Measurements from ENCODE around the gene TFEC. TPM values are rescaled to one million over a fixed set of nuclear protein-coding genes. Genes with fewer than 3 reads are reported as not detected.
"Not testable (repeated sequence)": the region's sequence is repeated elsewhere in the genome, so short reads cannot be mapped to it uniquely, and the experiment has no call there.

TFEC gene
- total and polyA plus RNA-seq, 2 donors (not counting 3 experiments of a cell fraction or from before 2014, with no cell fraction given) = 3.6 to 7.9 TPM

- BruUV-seq (replicated peaks) = no TSS peak
- no peak overlapping the region for H3K9ac ChIP-seq (replicated peaks; ENCODE audit: extremely low read depth, insufficient read depth, low read length)
- H4K20me1 ChIP-seq (replicated peaks; ENCODE audit: control insufficient read depth, extremely low read depth, insufficient read depth, low read length) = no peaks in the 10 kb centered on the region
- TF ChIP-seq FOS (IDR thresholded peaks at IDR 0.05; ENCODE audit: borderline replicate concordance, insufficient read depth, low read length) = no peak
- TF ChIP-seq MYC (IDR thresholded peaks at IDR 0.05; ENCODE audit: low read depth, low read length) = no peak
- TF ChIP-seq JUN (IDR thresholded peaks at IDR 0.05; ENCODE audit: borderline replicate concordance, insufficient read depth, insufficient read length, low read depth) = no peak
- ChIA-PET POLR2A (no interaction called here), CTCF (no interaction called here)
- no peak overlapping the region for H3K4me2 ChIP-seq (ENCODE audit: insufficient read depth, low read length)
- H2AFZ ChIP-seq (ENCODE audit: low read depth, low read length) = no peak overlapping the region
- dilution Hi-C loops (cut with MboI; ENCODE audit: extremely low pct_ligation_motif_present, low sequenced_read_pairs) = no loop called here
- H3K9me1 ChIP-seq (replicated peaks; ENCODE audit: control insufficient read depth, extremely low read depth, insufficient read depth, low read length) = no peaks in the 10 kb centered on the region
- H3K79me2 ChIP-seq (ENCODE audit: control insufficient read depth, insufficient read depth, low read length) = no peaks in the 10 kb centered on the region
- no peak overlapping the region for H3K4me3 ChIP-seq (replicated peaks in 1 of 3; ENCODE audit: insufficient read depth in 1 of 3, low read depth in 1 of 3, low read length in 3 of 3)
- intact Hi-C loops (cut with micrococcal nuclease) = no loop called here
- H3K27me3 ChIP-seq (ENCODE audit: control insufficient read depth in 2 of 2, insufficient read depth in 2 of 2, low read length in 2 of 2) = no peaks in the 10 kb centered on the region
- no peak overlapping the region for H3K27ac ChIP-seq (ENCODE audit: insufficient read depth, low read depth, low read length)
- DNase-seq (ENCODE audit: low read depth, low spot score) = no peak
- no peaks in the 10 kb centered on the region for H3K9me3 ChIP-seq (replicated peaks; ENCODE audit: control insufficient read depth, insufficient read depth, low read length)
- H3K36me3 ChIP-seq (ENCODE audit: control insufficient read depth in 2 of 2, extremely low read depth in 1 of 2, insufficient read depth in 2 of 2, low read length in 2 of 2) = no peaks in the 10 kb centered on the region
- no peak for FAIRE-seq
- no peaks in the 10 kb centered on the region for H3K4me1 ChIP-seq (ENCODE audit: control insufficient read depth, extremely low read depth, insufficient read depth, low read length)
These were observed 32.1 kb upstream of the TFEC start for GRCh38 chr7:116062666-116063065.

GRCh38 chr7:116052006-116052405 is 21.4 kb upstream of the TFEC start:
- Histone ChIP-seq H4K20me1 (replicated peaks; ENCODE audit: control insufficient read depth, extremely low read depth, insufficient read depth, low read length) (no peaks in the 10 kb centered on the region), H3K79me2 (ENCODE audit: control insufficient read depth, insufficient read depth, low read length) (no peaks in the 10 kb centered on the region), H3K36me3 (ENCODE audit: control insufficient read depth in 2 of 2, extremely low read depth in 1 of 2, insufficient read depth in 2 of 2, low read length in 2 of 2) (no peaks in the 10 kb centered on the region), H3K9ac (replicated peaks; ENCODE audit: extremely low read depth, insufficient read depth, low read length) (no peak overlapping the region), H3K4me2 (ENCODE audit: insufficient read depth, low read length) (no peak overlapping the region), H3K27me3 (ENCODE audit: control insufficient read depth in 2 of 2, insufficient read depth in 2 of 2, low read length in 2 of 2) (no peaks in the 10 kb centered on the region), H3K9me3 (replicated peaks; ENCODE audit: control insufficient read depth, insufficient read depth, low read length) (no peaks in the 10 kb centered on the region), H3K27ac (ENCODE audit: insufficient read depth, low read depth, low read length) (no peak overlapping the region), H3K9me1 (replicated peaks; ENCODE audit: control insufficient read depth, extremely low read depth, insufficient read depth, low read length) (no peaks in the 10 kb centered on the region), H2AFZ (ENCODE audit: low read depth, low read length) (no peak overlapping the region), H3K4me3 (replicated peaks in 1 of 3; ENCODE audit: insufficient read depth in 1 of 3, low read depth in 1 of 3, low read length in 3 of 3) (no peak overlapping the region), H3K4me1 (ENCODE audit: control insufficient read depth, extremely low read depth, insufficient read depth, low read length) (no peaks in the 10 kb centered on the region)
- FAIRE-seq (no peak), DNase-seq (ENCODE audit: low read depth, low spot score) (no peak)
- ChIA-PET CTCF (interaction anchor here (1.1 to 1.5 kb wide), 2 partner anchors 9 to 66 kb away, joined by 3 read pairs; no protein-coding TSS in a partner anchor), POLR2A (no interaction called here)
- dilution Hi-C loops (cut with MboI; ENCODE audit: extremely low pct_ligation_motif_present, low sequenced_read_pairs) = no loop called here
- TF ChIP-seq JUN (IDR thresholded peaks at IDR 0.05; ENCODE audit: borderline replicate concordance, insufficient read depth, insufficient read length, low read depth) (no peak), FOS (IDR thresholded peaks at IDR 0.05; ENCODE audit: borderline replicate concordance, insufficient read depth, low read length) (no peak), GATA2 (IDR thresholded peaks at IDR 0.05; ENCODE audit: insufficient read depth, insufficient read length, low read depth, low read length) (no peak), MYC (IDR thresholded peaks at IDR 0.05; ENCODE audit: low read depth, low read length) (no peak), CTCF (IDR thresholded peaks at IDR 0.05; ENCODE audit: extremely low read depth in 1 of 2, insufficient read depth in 1 of 2, low read depth in 1 of 2, low read length in 2 of 2) (no peak), POLR2A (IDR thresholded peaks at IDR 0.05; ENCODE audit: low read depth, low read length) (no peak), MAX (IDR thresholded peaks at IDR 0.05; ENCODE audit: insufficient read depth, insufficient read length) (no peak), EZH2 (IDR thresholded peaks at IDR 0.05; ENCODE audit: borderline replicate concordance, low read depth, low read length, severe bottlenecking) (no peak), POLR2AphosphoS5 (IDR thresholded peaks at IDR 0.05; ENCODE audit: insufficient read depth, low read depth, low read length) (no peak)
- intact Hi-C loops (cut with micrococcal nuclease) = no loop called here
- no TSS peak for BruUV-seq (replicated peaks)

GRCh38 chr7:116047261-116047660 is 16.7 kb upstream of the TFEC start:
- H3K9ac ChIP-seq (replicated peaks; ENCODE audit: extremely low read depth, insufficient read depth, low read length); H2AFZ ChIP-seq (ENCODE audit: low read depth, low read length); FAIRE-seq; H3K9me3 ChIP-seq (replicated peaks; ENCODE audit: control insufficient read depth, insufficient read depth, low read length); DNase-seq (ENCODE audit: low read depth, low spot score); H3K4me1 ChIP-seq (ENCODE audit: control insufficient read depth, extremely low read depth, insufficient read depth, low read length); H3K27ac ChIP-seq (ENCODE audit: insufficient read depth, low read depth, low read length); intact Hi-C loops (cut with micrococcal nuclease); dilution Hi-C loops (cut with MboI; ENCODE audit: extremely low pct_ligation_motif_present, low sequenced_read_pairs); CTCF ChIA-PET; H3K79me2 ChIP-seq (ENCODE audit: control insufficient read depth, insufficient read depth, low read length); H4K20me1 ChIP-seq (replicated peaks; ENCODE audit: control insufficient read depth, extremely low read depth, insufficient read depth, low read length); POLR2A ChIA-PET; H3K4me2 ChIP-seq (ENCODE audit: insufficient read depth, low read length); H3K9me1 ChIP-seq (replicated peaks; ENCODE audit: control insufficient read depth, extremely low read depth, insufficient read depth, low read length); H3K36me3 ChIP-seq (ENCODE audit: control insufficient read depth in 2 of 2, extremely low read depth in 1 of 2, insufficient read depth in 2 of 2, low read length in 2 of 2); H3K4me3 ChIP-seq (replicated peaks in 1 of 3; ENCODE audit: insufficient read depth in 1 of 3, low read depth in 1 of 3, low read length in 3 of 3); H3K27me3 ChIP-seq (ENCODE audit: control insufficient read depth in 2 of 2, insufficient read depth in 2 of 2, low read length in 2 of 2); BruUV-seq (replicated peaks): not testable (repeated sequence)
